Testis (tissue), 2 donors: ENCODE data around the gene TBX20.
"Not testable (repeated sequence)": the region's sequence is repeated elsewhere in the genome, so short reads cannot be mapped to it uniquely, and the experiment has no call there.

Source experiments
- POLR2A ChIP-seq: fragments of 450-650 bp; IDR thresholded peaks from one replicate; pipeline ENCODE4 v1.6.1; 2017; ENCODE audit warnings: antibody characterized with exemption, mild to moderate bottlenecking, moderate library complexity
- TF ChIP-seq, protein P1 (sequence below), 3 experiments: fragments of 450-650 bp in 2 of 3; fragments of 200-600 bp in 1 of 3; sonication (generic) in 1 of 3; IDR thresholded peaks; one replicate each; pipeline ENCODE4 v1.5.1; 2016 to 2019; ENCODE audit warnings: antibody characterized with exemption in 3 of 3, mild to moderate bottlenecking in 2 of 3, moderate library complexity in 1 of 3

DNA sequence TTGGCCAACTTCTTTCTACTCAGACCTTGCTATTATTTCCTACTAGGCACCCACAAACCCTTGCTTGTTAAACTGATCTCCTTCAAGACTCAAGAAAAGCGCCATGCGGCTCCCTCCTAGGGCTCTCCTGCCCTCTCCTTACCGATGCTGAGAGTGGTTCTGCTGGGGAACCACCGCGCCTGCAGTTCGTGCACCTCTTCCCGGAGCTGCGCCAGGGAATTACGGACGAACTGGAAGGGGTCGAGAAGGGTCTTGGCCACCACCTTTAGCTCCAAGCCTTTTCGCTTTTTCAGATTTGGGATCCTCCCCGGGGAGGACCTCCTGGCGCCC is 68.4 kb downstream of the TBX20 start:
- TF ChIP-seq, protein P1, sequence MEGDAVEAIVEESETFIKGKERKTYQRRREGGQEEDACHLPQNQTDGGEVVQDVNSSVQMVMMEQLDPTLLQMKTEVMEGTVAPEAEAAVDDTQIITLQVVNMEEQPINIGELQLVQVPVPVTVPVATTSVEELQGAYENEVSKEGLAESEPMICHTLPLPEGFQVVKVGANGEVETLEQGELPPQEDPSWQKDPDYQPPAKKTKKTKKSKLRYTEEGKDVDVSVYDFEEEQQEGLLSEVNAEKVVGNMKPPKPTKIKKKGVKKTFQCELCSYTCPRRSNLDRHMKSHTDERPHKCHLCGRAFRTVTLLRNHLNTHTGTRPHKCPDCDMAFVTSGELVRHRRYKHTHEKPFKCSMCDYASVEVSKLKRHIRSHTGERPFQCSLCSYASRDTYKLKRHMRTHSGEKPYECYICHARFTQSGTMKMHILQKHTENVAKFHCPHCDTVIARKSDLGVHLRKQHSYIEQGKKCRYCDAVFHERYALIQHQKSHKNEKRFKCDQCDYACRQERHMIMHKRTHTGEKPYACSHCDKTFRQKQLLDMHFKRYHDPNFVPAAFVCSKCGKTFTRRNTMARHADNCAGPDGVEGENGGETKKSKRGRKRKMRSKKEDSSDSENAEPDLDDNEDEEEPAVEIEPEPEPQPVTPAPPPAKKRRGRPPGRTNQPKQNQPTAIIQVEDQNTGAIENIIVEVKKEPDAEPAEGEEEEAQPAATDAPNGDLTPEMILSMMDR (IDR thresholded peaks at IDR 0.05), result not testable (repeated sequence)
- TF ChIP-seq POLR2A, result not testable (repeated sequence)
